Measurements from ENCODE around the gene C2orf78.

The C2orf78 gene

GRCh38 chr2:73838889-73839534 lies 55.0 kb downstream of the C2orf78 start:
- DNase-seq = no peak

- no peak for DNase-seq
Observed at GRCh38 chr2:73839653-73840411, 55.8 kb downstream of the C2orf78 start.

- no peak for DNase-seq
Observed at GRCh38 chr2:73841912-73842738, 58.1 kb downstream of the C2orf78 start.

- no peak for DNase-seq
Observed at GRCh38 chr2:73842739-73843019, 58.7 kb downstream of the C2orf78 start.

GRCh38 chr2:73844087-73844486 lies 60.1 kb downstream of the C2orf78 start:
- no peak for DNase-seq

- no peak for DNase-seq
Observed at GRCh38 chr2:73850009-73850408, 66.0 kb downstream of the C2orf78 start.

- no peak for DNase-seq
Observed at GRCh38 chr2:73851274-73851673, 67.3 kb downstream of the C2orf78 start.

- DNase-seq = no peak
Observed at GRCh38 chr2:73852020-73852419, 68.0 kb downstream of the C2orf78 start.

- no peak for DNase-seq
Observed at GRCh38 chr2:73855526-73855925, 71.5 kb downstream of the C2orf78 start.

- no peak for DNase-seq
Observed at GRCh38 chr2:73856214-73856613, 72.2 kb downstream of the C2orf78 start.

- no peak for DNase-seq
Observed at GRCh38 chr2:73859721-73860586, 76.0 kb downstream of the C2orf78 start.

GRCh38 chr2:73862987-73863386 lies 79.0 kb downstream of the C2orf78 start:
- no peak for DNase-seq
